ENCODE results near the gene ARL10. TPM values are rescaled to one million over a fixed set of nuclear protein-coding genes. Genes with fewer than 3 reads are reported as not detected.

The ARL10 gene
- total RNA-seq, 6 donors from 2014 or later = 2.7 to 7.8 (median 4.1) TPM

DNA sequence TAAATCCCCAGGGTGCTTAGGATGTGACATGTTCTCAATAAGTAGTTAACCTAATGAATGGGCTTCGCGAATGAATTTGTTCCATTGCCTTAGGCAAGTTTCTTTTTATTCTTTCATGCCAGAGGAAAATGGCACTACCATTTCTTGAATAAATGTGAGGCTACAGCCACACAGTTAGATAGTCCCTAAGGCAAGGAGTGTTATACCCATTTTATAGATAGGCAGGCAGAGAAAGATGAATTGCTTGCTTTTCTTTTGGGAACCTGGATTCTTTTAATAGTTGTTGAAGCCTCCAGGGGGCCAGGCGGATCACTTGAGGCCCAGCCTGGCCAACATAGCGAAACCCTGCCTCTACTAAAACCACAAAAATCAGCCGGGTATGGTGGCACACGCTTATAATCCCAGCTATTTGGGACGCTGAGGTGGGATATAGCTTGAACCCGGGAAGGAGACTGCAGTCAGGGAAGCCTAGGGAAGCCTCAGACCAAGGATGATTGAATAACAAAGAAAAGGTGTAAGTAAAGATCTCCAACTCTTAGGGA lies 22.2 kb downstream of the ARL10 start:
- peaks cover 15 to 41% (median 20%) of the 10 kb centered on the region in 4 donors for H3K4me1 ChIP-seq
- no peak overlapping the region for H3K27ac ChIP-seq
- DNase-seq (no peak), ATAC-seq (ENCODE audit: low FRiP score in 2 of 2) (no peak)
- no peaks in the 10 kb centered on the region for H3K9me3 ChIP-seq
- no peak for TF ChIP-seq EP300 (IDR thresholded peaks at IDR 0.05)
- no peak for TF ChIP-seq POLR2A (IDR thresholded peaks at IDR 0.05)
- no peak for TF ChIP-seq POLR2AphosphoS5 (IDR thresholded peaks at IDR 0.05)
- H3K36me3 ChIP-seq = peaks cover 14 to 49% (median 44%) of the 10 kb centered on the region in 4 donors
- WGBS, 2 donors = 44 to 48% methylated on average over 8 of the region's 8 CpGs
- no peaks in the 10 kb centered on the region for H3K27me3 ChIP-seq
- peak overlapping the region; percentile 56 to 85 (median 74) for H3K4me3 ChIP-seq

DNA sequence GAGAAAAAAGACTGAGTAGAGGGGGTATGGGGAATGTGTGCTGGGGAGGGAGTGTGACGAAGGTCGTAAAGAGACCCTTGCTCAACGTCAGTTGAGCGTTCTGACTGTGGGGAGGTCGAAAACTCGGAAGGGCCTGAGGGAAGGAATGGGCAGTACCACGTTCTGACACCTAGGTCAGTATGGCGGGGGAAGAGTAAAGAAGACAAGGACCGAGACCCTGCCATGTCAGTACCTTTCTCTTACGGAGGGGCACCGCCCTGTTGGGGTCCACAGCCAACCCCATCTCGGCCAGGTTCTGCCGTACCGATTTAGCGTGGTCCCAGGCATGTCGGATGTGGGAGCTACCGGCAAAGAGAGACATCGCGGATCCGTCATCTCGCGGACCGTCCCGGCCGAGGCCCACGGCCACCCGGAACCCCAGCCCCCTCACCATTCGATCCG lies 22.7 kb downstream of the ARL10 start:
- ATAC-seq (ENCODE audit: low FRiP score in 2 of 2) = no peak
- 1% methylated on average over 12 to 28 of the region's 29 CpGs for WGBS, 2 donors

DNA sequence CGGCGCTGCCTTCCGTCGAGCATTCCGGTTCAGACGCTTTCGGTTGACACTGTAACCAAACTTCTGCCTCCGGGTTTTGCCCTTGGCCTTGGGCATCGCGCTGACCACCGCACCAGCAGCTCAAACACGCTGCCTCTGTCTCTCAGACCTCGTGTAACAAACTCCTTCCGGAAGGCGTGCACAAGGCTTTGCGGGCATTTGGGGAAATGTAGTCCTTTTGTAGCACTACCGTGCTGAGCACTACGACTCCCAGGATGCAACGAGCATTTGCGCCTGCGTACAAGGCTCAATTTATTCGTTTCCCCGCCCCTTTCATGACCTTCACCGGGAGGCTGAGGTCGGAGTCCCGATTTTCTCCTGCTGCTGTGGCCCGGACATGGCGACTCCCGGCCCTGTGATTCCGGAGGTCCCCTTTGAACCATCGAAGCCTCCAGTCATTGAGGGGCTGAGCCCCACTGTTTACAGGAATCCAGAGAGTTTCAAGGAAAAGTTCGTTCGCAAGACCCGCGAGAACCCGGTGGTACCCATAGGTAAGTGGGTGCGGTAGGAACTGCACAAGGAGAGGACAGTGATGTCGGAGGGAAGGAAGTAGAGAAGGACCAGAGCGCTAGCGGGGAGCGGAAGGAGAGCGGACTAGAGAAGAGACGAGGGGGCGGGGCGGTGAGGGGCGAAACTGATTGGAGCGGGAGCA lies 23.3 kb downstream of the ARL10 start, which contains the start of the genes HIGD2A and NOP16:
Gene HIGD2A (plus strand): TSS at position 308 of the 691 bp plus-strand sequence. CDS start 69 bp downstream, at position 377.
Gene NOP16 (minus strand): TSS at position 155 of the 691 bp plus-strand sequence. CDS start 59 bp downstream, at position 96.
- TF ChIP-seq, protein P1, sequence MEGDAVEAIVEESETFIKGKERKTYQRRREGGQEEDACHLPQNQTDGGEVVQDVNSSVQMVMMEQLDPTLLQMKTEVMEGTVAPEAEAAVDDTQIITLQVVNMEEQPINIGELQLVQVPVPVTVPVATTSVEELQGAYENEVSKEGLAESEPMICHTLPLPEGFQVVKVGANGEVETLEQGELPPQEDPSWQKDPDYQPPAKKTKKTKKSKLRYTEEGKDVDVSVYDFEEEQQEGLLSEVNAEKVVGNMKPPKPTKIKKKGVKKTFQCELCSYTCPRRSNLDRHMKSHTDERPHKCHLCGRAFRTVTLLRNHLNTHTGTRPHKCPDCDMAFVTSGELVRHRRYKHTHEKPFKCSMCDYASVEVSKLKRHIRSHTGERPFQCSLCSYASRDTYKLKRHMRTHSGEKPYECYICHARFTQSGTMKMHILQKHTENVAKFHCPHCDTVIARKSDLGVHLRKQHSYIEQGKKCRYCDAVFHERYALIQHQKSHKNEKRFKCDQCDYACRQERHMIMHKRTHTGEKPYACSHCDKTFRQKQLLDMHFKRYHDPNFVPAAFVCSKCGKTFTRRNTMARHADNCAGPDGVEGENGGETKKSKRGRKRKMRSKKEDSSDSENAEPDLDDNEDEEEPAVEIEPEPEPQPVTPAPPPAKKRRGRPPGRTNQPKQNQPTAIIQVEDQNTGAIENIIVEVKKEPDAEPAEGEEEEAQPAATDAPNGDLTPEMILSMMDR (IDR thresholded peaks at IDR 0.05) = peak in 4 of 6 experiments; percentile 17 to 56 (median 43)
- peak; percentile 60 to 73 for TF ChIP-seq POLR2AphosphoS5 (IDR thresholded peaks at IDR 0.05)
- TF ChIP-seq EP300 (IDR thresholded peaks at IDR 0.05) = no peak
- peak in 1 of 4 donors; percentile 24 for TF ChIP-seq POLR2A (IDR thresholded peaks at IDR 0.05)
- Histone ChIP-seq H3K9me3 (no peaks in the 10 kb centered on the region), H3K36me3 (peaks cover 13 to 51% (median 43%) of the 10 kb centered on the region in 4 donors), H3K27me3 (no peaks in the 10 kb centered on the region), H3K4me3 (peak within 1 kb of the TSS; percentile 56 to 85 (median 74)), H3K4me1 (peaks cover 15 to 41% (median 20%) of the 10 kb centered on the region in 4 donors), H3K27ac (peak within 1 kb of the TSS; percentile 91 to 98 (median 93))
- 0 to 1% methylated on average over 22 to 39 of the region's 47 CpGs for WGBS, 2 donors
- peak; percentile 98 to 99 for ATAC-seq (ENCODE audit: low FRiP score in 2 of 2)
- DNase-seq = peak; percentile 92 to 99

More for the DNA sequence above, 22.7 kb downstream of the ARL10 start:
- DNase-seq = no peak
- peaks cover 15 to 41% (median 20%) of the 10 kb centered on the region in 4 donors for H3K4me1 ChIP-seq
- peak overlapping the region; percentile 56 to 85 (median 74) for H3K4me3 ChIP-seq
- H3K27me3 ChIP-seq = no peaks in the 10 kb centered on the region
- no peaks in the 10 kb centered on the region for H3K9me3 ChIP-seq
- H3K27ac ChIP-seq = peak overlapping the region; percentile 91 to 98 (median 93)
- TF ChIP-seq POLR2AphosphoS5 (IDR thresholded peaks at IDR 0.05) = no peak
- TF ChIP-seq, protein P1 (IDR thresholded peaks at IDR 0.05) = no peak
- H3K36me3 ChIP-seq = peaks cover 14 to 51% (median 43%) of the 10 kb centered on the region in 4 donors

DNA sequence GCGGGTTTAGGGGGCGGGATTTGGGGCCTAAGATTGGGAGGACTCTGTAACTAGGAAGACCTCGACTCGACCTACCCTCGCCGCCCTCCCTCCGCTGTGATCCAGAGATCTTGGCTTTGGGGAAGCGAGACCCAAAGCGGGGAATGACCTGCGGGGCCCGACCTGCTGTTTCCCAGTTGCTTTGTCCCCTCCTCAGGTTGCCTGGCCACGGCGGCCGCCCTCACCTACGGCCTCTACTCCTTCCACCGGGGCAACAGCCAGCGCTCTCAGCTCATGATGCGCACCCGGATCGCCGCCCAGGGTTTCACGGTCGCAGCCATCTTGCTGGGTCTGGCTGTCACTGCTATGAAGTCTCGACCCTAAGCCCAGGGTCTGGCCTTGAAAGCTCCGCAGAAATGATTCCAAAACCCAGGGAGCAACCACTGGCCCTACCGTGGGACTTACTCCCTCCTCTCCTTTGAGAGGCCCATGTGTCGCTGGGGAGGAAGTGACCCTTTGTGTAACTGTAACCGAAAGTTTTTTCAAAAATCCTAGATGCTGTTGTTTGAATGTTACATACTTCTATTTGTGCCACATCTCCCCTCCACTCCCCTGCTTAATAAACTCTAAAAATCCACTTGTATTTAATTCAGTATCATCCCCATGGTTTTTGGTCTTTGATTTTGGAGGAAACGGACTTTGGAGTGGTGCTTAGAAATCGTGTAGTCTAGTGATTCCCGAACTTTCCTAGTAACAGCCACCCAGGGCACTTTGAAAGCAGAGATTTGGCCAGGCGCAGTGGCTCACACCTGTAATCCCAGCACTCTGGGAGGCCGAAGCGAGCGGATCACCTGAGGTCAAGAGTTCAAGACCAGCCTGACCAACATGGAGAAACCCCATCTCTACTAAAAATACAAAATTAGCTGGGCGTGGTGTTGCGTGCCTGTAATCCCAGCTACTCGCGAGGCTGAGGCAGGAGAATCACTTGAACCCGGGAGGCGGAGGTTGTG lies 24.1 kb downstream of the ARL10 start:
- DNase-seq (peak in 1 of 2 donors; percentile 92), ATAC-seq (ENCODE audit: low FRiP score in 2 of 2) (peak; percentile 49 to 50)
- no peaks in the 10 kb centered on the region for H3K27me3 ChIP-seq
- TF ChIP-seq POLR2AphosphoS5 (IDR thresholded peaks at IDR 0.05) = peak in 1 of 2 donors; percentile 47
- no peak for TF ChIP-seq EP300 (IDR thresholded peaks at IDR 0.05)
- TF ChIP-seq POLR2A (IDR thresholded peaks at IDR 0.05) = peak in 3 of 4 donors; percentile 51 to 85 (median 75)
- TF ChIP-seq, protein P1 (IDR thresholded peaks at IDR 0.05) = no peak
- peaks cover 15 to 41% (median 20%) of the 10 kb centered on the region in 4 donors for H3K4me1 ChIP-seq
- peaks cover 5 to 49% (median 38%) of the 10 kb centered on the region in 4 donors for H3K36me3 ChIP-seq
- 25 to 41% methylated on average over 27 to 41 of the region's 41 CpGs for WGBS, 2 donors
- peak overlapping the region; percentile 91 to 98 (median 93) for H3K27ac ChIP-seq
- peak overlapping the region; percentile 56 to 85 (median 74) for H3K4me3 ChIP-seq
- no peaks in the 10 kb centered on the region for H3K9me3 ChIP-seq
